Stimulated activated CD8-positive, alpha-beta memory T cell treated with anti-CD3 and anti-CD28 coated beads, Interleukin-4, amount 100 ng/mL, for 4 hours (primary cell): ENCODE results near the gene TTLL12.

ENCODE experiments used
- DNase-seq, 2 donors: peaks; one replicate each; pipeline ENCODE4 v3.0.0-alpha.2; 2020; ENCODE audit warnings: low read depth in 2 of 2, low spot score in 1 of 2

TTLL12 gene

DNA sequence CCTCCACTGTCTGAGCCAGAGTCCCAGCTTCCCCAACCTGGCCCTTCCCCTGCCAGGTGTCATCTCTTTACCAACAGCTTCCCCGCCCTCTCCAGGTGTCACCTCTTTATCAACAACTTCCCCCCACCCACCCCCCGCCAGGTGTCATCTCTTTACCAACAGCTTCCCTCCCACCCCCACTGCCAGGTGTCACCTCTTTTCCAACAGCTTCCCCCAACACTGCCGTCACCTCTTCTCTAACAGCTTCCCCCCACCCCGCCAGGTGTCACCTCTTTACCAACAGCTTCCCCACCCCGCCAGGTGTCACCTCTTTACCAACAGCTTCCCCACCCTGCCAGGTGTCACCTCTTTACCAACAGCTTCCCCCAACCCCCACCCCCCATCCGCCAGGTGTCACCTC, 29.8 kb upstream of the TTLL12 start:
- no peak for DNase-seq

DNA sequence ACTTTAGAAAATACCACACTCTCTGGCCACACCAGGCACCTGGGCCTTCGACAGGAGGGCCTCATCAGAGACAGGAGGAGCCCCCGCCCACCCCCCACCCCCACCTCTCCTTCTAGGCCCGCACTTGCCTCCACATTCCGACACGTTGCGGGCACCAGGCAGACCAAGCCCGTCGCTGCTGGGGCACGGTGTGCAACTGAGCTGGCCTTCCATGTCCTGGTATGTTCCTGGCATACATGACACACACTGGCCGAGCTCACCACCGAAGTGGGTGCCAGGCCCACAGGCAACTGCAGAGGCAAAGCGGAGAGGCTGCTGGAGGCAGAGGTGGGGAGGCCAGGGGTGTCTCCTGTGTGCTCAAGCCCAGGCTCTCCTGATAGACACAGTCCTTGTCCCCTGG, 27.0 kb upstream of the TTLL12 start:
- DNase-seq, result no peak

DNA sequence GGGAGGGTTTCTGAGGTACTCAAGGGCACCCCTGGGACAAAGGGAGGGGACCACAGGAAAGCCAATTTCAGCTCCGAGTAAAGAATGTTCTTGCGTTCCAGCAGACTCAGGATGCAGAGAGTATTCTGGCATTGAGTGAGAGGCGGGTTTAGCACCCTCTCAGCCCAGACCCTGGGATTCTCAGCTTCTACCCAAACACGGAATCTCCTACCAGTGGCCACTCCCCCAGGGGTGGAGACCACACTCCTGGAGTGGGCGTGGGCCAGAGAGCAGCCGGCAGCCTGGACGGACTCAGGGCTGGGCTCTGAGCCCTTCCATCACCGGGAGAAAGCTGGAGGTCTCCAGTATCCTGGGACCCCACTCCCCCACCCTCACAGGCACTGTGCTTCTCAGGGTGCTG, 26.1 kb upstream of the TTLL12 start:
- DNase-seq, result no peak

DNA sequence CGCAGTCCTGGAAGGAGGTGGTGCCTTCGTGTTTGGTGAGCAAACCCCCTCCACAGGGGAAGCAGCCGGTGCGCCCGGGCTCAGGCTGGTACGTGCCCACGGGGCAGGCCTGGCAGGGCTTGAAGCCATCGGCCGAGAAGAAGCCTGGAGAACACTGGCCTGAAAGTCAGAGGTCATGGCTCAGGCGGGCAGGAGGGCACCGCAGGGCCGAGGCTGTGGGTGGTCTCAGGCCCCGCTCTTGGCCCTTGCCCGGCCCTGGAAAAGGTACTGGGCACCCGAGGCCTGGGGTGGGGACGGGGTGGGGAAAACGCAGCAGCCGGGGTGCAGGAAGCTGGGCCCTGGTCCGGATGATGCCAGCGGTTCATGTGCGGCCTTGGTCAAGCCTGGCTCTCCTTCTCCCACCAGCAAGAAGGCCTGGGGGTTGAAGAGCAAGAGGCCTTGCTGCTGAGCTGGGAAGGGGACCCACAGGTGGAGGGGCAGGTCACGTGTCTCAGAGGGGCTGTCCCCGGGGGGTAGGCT, 25.6 kb upstream of the TTLL12 start:
- DNase-seq, result no peak

DNA sequence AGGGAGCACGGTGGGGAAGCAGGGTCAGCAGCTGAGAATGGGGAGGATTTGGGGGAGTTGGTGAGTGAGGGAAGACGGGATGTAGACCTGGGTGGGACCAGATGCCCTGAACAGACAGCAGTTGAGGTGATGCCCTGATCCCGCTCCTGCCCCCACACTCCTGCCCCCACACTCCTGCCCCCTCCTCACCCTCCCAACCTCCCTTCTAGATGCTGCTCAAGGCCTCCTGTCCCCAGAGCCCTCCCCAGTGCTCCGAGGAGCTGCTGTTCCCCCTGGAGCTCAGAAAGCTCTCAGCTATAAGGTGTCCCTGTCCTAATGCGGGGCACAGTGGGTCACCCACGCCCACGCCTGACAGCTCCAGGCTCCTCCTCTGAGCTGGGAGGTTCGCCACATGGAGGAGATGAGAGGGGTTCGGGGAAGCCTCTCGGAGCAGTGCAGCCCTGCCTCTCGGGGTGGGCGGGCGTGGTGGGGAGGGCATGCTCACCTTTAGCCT, 25.1 kb upstream of the TTLL12 start:
- DNase-seq, result no peak

DNA sequence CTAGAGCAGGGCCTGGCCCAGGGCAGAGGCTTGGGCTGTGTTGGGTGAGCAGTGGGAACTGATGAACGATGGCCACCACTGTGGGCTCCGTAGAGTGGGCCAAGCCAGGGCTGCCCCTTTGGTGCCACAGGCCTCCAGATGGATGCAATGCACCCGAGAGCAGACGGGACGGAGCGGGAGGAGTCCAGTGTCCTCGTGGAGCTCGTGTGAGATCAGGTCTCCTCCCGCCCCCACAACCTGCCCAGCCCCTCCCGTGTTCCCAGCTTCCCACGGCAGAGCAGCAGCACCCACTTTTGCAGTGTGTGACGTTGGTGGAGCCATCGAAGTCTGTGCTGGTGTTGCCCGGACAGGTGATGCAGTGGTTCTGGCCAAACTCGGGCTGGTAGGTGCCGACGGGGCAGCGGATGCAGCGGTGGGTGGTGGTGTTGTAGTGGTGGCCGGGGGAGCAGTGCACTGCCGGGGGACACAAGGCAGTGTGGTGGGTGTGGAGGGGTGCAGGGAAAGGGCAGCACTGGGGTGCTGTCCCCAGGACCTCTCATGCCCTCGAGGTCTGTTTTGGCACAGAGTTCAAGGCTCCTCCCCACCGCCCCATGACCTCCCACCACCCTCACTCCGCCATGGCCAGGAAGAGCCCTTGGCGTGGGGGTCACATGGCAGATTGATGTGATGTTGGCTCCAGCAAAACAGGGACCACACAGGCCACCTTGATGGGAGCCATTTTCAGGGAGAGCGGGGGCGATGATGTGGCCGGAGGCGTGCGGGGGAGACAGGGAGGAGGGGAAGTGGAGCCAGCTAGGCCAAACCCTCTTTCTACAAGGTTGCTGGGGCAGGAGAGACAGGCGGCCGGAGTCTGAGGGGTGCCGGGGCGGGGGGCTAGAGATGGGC, 23.9 kb upstream of the TTLL12 start:
- no peak for DNase-seq

DNA sequence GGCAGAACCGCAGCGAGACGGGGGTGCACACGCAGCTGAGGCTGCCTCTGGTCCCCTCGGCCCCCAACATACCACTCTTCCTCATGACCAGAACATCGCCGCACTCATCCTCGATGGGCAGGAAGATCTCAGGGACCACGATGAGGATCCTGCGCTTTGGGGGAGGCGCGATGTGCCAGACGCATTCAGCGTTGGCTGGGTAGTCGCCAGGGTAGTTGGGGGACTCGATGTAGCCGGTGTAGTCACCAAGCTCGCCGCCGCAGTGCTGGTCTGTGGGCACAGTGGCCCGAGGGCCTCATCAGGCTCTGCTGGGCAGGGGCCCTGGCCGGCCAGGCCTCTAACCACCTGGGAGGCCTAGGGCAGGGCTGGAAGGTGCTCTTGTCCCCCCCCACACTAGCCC, 23.0 kb upstream of the TTLL12 start:
- no peak for DNase-seq

DNA sequence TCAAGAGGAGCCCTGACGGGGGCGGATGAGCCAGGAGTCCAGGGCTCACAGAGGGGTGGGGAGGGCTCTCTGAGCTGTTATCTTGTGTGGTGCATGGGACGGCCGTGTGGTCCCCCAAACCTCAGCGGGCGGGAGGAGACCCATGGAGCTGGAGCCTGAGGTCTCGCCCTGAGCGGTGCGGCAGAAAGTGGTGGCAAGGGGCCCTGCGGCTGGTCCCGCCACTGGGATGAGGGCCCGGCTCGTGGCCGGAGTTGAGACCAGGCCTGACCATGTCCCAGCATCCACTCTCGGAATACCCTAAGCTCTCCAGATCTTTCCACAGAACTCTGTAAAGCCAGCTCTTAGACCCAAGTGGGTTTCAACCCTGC, 22.6 kb upstream of the TTLL12 start:
- no peak for DNase-seq

DNA sequence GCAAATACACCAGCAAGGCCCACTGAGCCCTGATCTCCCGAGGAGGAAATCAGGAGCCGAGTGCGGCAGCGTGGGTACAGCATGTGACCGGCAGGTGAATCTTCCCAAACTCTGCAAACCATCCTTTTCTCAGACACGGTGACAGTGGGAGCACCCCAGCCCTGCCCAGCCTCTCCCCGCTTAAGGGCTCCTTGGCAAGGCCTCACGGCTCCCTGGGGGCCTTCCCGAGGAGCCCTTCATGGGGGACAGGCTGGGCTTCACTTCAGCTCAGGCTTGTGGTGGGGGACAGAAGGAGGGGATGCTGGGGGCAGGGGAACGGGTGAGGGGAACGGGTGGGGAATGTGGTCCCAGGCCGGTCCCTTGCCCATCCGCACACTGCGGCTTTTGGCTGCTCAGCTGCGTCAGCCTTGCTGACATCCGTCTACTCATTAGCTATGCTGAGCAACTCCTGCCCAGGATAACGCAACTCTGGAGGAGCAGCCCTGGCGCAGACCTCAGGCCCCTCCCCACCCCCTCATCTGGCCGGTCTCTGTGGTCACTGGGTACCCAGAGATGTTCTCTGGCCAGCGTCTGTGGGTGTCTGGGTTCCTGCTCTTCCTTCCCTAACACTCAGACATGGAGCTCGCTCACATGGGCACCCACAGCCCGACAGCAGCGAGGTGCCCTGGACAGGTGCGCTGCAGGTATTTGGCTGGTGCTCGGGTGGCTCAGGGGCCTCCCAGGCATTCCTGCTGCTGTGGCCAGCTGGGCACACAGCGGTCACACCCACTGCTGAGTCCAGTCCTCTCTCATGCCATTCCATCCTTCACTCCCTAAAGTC, 22.0 kb upstream of the TTLL12 start:
- no peak for DNase-seq

DNA sequence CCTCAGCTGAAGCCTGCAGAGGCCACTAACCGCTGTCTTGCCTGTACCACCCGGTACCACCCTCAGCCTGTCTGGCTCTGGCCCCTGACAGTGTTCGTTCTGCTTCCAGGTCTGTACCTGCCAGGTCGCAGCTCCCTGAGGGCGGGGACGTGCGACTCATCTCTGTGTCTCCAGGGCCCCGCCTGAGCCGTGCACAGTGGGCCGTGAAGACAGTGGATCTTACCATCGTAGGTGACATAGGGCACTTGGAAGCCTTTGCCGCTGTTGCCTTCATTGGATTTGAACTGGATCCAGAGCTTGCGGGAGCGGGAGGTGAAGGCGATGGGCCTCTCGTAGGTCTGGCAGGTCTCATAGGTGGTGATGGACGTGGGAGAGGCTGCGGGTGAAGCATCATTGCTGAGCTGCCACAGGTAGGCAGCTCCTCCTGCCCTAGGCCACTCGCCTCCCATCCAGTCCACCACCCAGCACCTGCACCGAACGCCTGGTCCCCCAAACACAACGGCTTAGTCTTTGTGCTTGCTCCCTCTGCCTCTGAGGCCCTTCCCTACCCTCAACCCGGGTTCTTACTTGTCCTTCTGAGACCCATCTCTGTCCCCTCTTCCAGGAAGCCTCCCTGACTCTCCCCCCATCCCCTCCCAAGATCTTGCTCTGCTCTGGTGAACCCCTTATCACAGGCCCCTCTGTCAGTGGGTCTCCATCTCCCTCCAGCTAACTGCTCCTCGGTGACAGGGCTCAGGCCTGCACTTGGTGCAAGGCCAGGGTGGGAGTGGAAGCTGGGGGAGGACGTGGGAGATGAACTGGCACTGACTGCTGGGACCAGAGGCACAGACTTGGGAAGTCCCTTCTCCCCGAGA, 21.1 kb upstream of the TTLL12 start:
- DNase-seq, result no peak

DNA sequence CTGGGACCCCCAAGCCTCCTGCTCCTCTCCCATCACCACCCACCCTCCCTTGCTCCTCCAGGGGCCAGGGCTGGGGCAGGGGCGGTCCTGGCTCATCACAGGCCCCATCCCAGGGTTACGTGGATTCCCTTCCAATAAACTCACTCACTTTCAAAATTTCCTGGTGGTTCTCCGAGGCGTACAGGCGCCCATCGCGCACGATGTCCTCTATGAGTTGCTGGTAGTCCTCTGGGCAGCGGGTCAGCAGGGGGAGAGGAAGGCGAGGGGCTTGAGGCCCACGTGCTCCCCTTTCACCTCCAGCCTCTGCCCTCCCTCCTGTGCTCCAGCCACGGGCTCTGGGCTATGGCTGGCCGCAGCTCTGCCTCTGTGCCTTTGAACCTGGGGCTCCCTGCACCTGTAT, 20.5 kb upstream of the TTLL12 start:
- DNase-seq, result no peak

DNA sequence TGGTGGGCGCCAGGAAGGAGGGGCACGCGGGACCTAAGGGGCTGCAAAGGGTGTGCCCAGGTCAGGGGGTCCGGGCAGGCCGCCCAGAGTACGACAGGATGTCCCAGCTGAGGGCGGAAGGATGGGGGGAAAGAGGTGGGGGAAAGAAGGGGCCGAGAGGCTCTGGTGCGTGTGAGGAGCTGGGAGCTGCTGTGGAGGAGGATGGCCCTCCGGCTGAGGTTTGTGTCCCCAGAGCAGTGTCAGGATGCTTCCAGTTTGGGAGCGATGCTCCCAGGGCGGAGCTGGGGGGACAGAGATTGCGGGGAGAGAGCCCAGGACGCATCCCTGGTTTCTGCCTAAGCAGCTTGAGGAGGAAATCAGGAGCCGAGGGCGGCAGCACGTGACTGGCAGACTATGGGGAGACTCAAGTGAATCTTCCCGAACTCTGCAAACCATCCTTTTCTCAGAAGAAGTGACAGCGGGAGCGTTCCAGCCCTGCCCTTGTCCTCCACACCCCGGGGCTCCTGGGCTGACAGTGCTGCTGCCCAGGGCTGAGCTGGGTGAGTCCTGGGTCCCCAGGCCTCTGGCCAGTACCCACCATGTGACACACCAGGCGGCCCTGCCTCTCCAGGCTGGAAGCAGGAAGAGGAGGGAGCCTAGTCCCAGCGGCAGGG, 19.7 kb upstream of the TTLL12 start:
- no peak for DNase-seq

DNA sequence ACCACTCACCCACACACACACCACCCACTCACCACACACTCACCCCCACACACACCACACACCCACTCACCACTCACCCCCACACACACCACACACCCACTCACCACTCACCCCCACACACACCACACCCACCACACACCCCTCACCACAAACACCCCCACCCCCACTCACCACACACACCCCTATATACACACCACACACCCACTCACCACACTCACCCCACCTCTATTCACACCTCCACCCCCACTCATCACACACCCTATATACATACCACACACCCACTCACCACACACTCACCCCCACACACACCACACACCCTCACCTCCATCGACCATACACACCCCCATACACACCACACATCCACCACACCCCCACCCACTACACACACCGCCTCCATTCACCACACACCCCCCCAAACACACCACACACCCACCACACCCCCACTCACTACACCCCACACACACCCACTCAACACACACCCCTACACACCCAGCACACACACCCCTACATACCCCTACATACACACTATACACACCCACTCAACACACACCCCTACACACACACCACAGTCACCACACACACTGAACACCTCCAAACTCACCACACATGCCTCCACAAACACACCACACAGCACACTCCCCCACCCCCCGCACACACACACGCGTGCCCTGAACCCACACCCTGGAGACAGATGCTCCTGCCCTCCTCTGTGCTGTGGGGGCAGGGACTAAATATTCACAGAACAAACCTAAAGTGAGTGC, 19.0 kb upstream of the TTLL12 start:
- no peak for DNase-seq

DNA sequence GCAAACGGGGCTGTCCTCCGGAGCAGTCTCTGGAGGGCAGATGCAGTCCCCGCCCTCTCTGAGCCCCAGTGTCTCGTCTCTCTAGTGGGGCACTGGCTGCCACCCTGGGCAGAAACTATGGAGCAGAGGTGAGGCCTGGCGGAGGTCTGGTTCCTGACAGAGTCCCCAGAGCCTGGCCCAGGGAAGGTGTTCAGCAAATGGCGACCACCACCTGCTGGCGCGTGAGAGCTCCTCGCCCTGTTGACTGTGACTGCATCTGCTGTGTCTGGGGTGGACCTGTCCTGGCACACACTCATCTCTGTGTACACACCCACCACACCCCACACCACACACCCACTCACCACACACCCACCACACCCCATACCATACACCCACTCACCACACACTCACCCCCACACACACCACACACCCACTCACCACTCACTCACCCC, 18.3 kb upstream of the TTLL12 start:
- DNase-seq, result no peak

DNA sequence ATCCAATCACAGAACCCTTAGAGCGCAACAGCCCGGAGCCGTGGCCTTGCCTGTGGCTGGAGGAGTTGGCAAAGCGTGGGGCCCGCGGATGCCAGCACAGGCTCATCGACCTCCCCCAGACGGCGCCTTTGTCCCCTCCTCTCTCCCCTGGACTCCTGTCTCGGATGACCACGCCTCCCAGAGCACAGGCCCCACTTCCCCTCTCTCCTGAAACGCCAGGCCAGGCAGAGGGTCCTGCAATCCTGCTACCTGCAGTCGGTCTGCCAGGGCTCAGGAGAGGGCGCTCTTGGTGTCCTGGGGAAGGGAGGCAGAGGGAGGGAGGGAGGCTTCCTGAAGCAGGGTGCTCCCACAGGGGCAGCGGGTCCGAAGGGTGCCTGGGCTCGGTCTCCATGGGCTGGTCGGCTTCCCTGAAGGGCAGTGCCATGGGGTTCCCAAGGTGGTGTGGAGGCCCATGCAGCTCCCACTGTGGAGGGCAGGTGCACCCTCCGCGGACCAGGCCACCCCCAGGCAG, 16.6 kb upstream of the TTLL12 start:
- no peak for DNase-seq

DNA sequence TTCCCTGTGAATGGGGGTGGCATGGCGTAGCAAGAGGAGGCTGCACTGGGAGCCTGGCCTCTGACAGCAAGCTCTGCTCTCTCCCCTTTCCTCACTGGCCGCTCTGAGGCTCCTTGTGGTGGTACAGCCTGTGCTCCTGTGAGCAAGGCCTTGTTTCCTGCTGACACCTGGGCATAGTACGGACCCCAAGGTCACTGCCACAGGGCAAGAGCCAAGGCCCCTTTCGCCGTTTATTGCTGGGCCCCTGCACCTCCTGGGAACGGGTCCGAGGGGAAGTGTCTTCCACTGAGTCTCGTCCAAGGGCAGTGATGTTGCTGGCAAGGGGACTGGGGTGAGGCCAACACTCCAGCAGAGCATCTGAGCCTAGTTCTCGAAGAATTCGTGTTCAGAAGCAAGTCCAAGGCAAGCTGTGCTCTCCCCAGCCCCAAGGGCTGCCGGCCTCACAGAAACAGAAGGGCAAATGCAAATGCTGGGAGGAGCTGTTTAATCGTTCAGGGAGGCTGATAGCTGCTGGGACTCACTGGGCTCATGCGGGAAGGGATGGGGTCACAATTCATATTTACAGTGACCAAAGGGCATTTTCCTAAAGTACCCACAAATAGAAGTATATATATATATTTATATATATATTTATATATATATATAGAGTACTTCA, 15.9 kb upstream of the TTLL12 start:
- DNase-seq, result no peak

DNA sequence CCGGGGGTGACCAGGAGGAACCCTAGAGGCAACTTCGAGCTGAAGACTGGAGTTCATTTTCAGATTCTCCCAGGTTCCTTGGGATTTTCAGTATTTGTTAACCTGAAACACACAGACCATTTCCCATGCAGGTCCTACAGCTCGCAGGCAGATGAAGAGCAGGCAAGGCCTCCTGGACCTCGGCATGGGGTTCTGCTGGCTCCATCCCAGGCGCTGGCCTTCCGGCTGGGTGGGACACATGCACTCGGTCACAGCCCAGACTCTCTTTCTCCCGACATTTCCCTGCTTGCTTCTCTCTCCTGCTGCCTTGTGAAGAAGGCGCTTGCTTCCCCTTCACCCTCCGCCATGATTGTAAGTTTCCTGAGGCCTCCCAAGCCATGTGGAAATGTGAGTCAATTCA, 15.4 kb upstream of the TTLL12 start:
- no peak for DNase-seq

DNA sequence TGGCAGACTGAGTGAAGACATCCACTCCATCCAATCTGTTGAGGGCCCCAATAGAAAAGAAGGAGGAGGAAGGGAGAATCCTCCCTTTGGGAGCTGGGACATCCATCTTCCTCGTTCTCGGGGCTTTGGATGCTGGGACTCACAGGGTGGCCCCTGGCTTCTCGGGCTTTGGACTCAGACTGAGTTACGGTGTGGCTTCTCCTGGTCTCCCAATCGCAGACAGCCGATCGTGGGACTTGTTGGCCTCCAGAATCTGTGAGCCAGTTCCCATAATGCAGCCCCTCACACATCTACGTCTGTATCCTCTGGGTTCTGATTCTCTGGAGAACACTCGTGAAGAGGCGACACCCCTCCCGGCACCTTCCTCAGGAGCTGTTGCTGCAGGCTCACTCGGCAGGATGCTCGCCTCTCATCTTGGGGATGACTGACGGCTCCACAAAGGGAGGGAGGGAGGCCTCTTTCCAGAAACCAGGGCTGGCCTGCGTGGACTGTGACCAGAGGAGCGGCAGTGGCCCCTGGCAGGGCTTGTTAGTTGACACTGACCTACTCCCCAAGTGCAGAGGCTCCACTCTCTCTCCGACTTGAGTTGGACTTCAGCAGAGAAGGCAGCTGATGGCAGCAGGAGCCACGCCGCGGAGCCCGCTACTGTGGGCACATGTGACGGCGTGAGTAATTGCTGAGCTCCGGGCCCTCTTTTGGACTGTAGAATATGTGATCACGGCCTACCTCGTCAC, 14.7 kb upstream of the TTLL12 start:
- DNase-seq, result no peak
